Stimulated activated memory B cell treated with anti-CD40 and anti-IgM and Interleukin-4, amounts not matched to agents 10 μg/mL and 1 μg/mL and 100 μg/mL, for 72 hours (primary cell): ENCODE results near the gene SETD3.

ENCODE experiments used
- ATAC-seq: fragments of 150-1000 bp; cut with Tn5 transposase; 2 replicates; pipeline ENCODE4 v1.10.0; 2021
- H3K27ac Mint-ChIP-seq: one replicate; pipeline ENCODE4 v1.8.0; 2022; ENCODE audit warnings: mild to moderate bottlenecking, mixed read lengths
- H3K27me3 Mint-ChIP-seq: one replicate; pipeline ENCODE4 v1.8.0; 2022; ENCODE audit warnings: mixed read lengths
- H3K36me3 Mint-ChIP-seq: one replicate; pipeline ENCODE4 v1.8.0; 2022; ENCODE audit warnings: mixed read lengths
- H3K4me1 Mint-ChIP-seq: one replicate; pipeline ENCODE4 v1.8.0; 2022; ENCODE audit warnings: mixed read lengths
- H3K4me3 Mint-ChIP-seq: one replicate; pipeline ENCODE4 v1.8.0; 2022; ENCODE audit warnings: mild to moderate bottlenecking, moderate library complexity, mixed read lengths
- H3K9me3 Mint-ChIP-seq: one replicate; pipeline ENCODE4 v1.8.0; 2022; ENCODE audit warnings: mixed read lengths

The SETD3 gene

DNA sequence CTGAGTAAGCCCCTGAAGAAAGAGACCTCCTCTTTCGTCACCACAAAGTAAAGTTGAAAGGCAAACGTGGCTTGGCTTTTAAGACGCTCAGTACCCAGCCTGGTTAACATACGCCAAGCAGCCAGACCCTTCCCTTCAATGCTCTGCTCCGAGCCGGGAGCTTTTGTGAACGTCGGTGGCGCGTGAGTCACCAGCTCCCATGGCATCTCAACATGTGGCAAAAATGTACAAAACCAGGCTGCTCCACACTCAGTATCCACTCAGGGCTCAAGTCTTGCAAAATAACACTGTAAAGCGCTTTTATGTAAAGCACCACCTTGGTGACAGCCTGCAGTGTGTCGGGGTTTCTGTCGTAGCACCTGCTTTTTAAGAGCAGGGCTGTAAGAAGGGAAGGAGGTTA lies 89.0 kb downstream of the SETD3 start:
- peaks cover 10% of the 10 kb centered on the region for H3K27me3 Mint-ChIP-seq
- no peak overlapping the region for H3K27ac Mint-ChIP-seq
- no peaks in the 10 kb centered on the region for H3K9me3 Mint-ChIP-seq
- peaks cover 15% of the 10 kb centered on the region for H3K36me3 Mint-ChIP-seq
- no peak for ATAC-seq
- no peak overlapping the region for H3K4me3 Mint-ChIP-seq
- H3K4me1 Mint-ChIP-seq = peaks cover 13% of the 10 kb centered on the region

DNA sequence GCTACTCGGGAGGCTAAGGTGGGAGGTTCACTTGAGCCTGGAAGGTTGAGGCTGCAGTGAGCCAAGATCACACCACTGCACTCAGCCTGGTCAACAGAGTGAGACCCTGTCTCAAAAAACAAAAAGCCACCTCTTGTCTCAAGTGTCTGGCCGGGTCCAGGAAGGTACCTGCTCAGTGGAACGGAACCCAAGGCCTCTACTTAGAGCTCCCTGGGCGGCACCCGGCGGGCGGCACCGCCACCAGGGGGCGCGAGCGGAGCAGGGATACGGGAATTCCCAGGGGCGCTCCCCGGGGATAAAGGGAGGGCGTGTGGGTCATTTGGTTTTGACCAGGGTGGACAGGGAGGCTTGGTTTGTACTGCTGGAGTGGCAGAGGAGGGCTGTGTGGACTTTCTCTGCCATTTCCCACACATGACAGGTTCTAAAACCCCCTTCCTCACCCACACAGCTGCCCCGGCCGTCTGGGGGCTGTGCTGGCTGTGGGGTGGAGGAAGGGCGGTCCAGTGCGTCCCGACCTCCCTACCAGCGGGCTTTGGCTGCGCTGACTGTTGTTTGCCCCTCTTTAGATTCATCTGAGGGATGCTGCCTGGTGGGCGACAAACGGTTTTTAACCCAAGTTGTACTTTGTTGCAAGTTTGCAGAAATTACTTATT lies 91.4 kb downstream of the SETD3 start:
- ATAC-seq = peak; percentile 49
- peaks cover 13% of the 10 kb centered on the region for H3K4me1 Mint-ChIP-seq
- H3K4me3 Mint-ChIP-seq = no peak overlapping the region
- peaks cover 32% of the 10 kb centered on the region for H3K27me3 Mint-ChIP-seq
- no peaks in the 10 kb centered on the region for H3K9me3 Mint-ChIP-seq
- no peak overlapping the region for H3K27ac Mint-ChIP-seq
- H3K36me3 Mint-ChIP-seq = peaks cover 4% of the 10 kb centered on the region

DNA sequence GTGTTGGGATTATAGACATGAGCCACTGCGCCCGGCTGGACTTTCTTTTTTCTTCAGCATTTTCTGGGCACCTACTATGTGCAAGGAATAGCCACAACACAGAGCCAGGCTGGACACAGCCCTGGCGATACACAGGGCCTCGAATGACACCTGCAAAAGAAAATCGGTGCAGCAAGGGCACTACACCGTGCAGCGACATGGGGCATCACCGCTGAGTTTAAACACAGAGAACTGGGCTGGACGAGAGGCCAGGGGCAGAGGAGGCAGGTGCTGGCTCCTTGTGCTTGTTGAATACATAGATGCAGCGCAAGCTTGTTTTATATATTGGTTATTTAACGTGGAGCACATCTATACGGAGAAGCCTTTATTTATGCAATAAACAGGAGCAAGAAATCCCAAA lies 92.4 kb downstream of the SETD3 start:
- no peak overlapping the region for H3K4me3 Mint-ChIP-seq
- no peaks in the 10 kb centered on the region for H3K9me3 Mint-ChIP-seq

DNA sequence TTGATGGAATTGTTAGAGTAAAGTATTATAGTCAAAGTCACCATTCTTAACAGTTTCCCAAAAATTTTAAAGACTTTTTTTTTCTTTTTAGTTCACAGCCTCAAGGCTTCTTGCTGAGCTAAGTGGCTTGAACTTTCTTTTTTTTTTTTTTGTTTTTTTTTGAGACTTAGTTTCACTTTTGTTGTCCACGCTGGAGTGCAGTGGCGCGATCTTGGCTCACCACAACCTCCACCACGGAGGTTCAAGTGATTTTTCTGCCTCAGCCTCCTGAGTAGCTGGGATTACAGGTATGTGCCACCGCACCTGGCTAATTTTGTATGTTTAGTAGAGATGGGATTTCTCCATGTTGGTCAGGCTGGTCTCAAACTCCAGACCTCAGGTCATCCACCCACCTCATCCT lies 92.8 kb downstream of the SETD3 start:
- Mint-ChIP-seq H3K4me3 (no peak overlapping the region), H3K36me3 (no peaks in the 10 kb centered on the region), H3K27me3 (peaks cover 44% of the 10 kb centered on the region), H3K9me3 (no peaks in the 10 kb centered on the region), H3K4me1 (peaks cover 9% of the 10 kb centered on the region), H3K27ac (no peak overlapping the region)
- ATAC-seq = no peak

More for the DNA sequence above, 92.4 kb downstream of the SETD3 start:
- Mint-ChIP-seq H3K4me1 (peaks cover 13% of the 10 kb centered on the region), H3K27ac (no peak overlapping the region), H3K27me3 (peaks cover 40% of the 10 kb centered on the region), H3K36me3 (peaks cover 4% of the 10 kb centered on the region)
- ATAC-seq = no peak

DNA sequence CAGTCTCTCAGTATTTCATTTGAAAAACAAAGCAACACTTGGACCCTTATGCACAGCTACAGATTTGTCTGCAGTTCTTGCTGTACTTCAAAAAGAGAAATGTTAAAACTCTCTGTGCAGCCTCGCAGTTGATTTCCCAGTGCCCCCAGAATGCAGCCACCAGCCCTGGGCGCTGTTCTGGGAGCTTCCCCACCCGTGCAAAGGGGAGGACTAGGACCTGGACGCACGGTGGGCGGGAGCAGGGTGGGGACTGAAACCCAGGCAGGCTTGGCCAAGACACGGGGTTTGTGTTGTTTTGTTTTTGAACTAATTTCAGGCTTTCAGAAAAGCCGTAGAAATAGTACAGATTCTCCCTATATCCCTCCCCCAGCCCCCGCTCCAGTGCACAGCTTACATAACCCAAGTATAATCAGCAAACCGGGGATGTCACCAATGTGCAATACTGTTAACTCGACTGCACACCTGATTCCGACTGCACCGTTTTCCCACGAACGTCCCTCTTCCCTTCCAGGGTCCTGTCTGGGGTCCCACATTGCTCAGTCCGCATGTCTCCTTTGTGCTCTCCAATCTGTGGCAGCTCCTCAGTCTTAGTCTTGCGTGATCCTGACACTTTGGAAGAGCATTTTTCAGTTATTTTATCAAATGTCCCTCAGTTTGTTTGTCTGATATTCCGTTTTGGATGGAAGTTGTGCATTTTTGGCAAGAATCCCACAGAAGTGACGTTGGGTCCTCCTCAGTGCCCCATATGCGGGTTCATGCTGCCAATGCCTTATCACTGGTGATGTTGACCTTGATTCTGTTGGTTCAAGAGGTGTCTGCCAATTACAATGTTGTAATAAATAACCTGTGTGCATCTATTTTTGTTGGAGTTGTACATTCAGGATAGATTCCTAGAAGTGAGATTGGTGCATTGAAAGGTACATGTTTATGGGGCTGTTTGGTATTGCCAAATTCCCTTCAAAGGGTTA lies 95.9 kb downstream of the SETD3 start:
- peaks cover 26% of the 10 kb centered on the region for H3K4me1 Mint-ChIP-seq
- no peaks in the 10 kb centered on the region for H3K36me3 Mint-ChIP-seq
- peaks cover 71% of the 10 kb centered on the region for H3K27me3 Mint-ChIP-seq
- ATAC-seq = no peak
- no peaks in the 10 kb centered on the region for H3K9me3 Mint-ChIP-seq
- no peak overlapping the region for H3K4me3 Mint-ChIP-seq
- no peak overlapping the region for H3K27ac Mint-ChIP-seq

DNA sequence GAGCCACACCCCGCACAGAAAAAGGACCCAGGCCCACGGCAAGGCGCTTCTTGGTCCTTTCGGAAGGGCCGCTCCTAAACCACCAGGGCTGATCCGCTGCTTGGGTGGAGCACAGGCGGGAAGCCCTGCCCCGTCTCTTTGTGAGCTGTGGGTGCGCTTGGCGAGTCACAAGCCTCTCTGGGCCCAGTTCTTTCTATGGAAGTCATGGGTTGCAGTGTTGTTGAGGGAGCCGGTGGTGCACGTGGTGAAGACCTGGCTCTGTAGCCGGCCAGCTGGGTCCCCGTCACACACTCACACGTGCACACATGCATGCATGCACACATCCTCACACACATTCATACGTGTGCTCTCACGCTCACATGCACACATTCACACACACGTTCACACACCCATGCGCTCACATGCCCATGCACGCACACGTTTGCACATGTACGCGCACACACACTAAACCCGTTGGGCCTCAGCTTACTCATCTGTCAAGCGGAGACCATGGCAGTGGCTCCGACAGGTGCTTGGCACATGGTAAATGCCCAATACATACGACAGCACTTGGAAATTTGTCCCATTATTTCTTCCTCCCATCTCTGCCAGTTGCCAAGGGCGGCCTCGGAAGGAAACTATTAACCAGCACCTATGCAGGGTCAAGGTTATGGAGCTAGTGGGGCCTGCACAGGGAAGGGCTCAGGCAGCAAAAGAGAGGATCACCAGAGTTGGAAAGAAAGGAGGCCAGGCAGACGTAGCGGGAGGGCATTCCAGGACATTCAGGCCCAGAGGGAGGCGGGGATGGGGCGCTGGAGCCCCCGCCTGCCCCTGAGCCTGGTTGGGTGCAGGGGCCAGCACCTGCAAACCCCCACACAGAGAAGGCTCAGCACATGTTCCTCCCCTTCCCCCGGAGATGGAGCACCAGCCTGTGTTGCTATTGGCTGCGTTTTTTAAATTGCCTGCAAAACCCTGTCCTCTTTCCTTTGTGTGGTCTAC lies 96.9 kb downstream of the SETD3 start:
- Mint-ChIP-seq H3K4me1 (peaks cover 19% of the 10 kb centered on the region), H3K4me3 (no peak overlapping the region), H3K27me3 (peaks cover 71% of the 10 kb centered on the region), H3K27ac (no peak overlapping the region), H3K9me3 (no peaks in the 10 kb centered on the region), H3K36me3 (no peaks in the 10 kb centered on the region)
- ATAC-seq = no peak

DNA sequence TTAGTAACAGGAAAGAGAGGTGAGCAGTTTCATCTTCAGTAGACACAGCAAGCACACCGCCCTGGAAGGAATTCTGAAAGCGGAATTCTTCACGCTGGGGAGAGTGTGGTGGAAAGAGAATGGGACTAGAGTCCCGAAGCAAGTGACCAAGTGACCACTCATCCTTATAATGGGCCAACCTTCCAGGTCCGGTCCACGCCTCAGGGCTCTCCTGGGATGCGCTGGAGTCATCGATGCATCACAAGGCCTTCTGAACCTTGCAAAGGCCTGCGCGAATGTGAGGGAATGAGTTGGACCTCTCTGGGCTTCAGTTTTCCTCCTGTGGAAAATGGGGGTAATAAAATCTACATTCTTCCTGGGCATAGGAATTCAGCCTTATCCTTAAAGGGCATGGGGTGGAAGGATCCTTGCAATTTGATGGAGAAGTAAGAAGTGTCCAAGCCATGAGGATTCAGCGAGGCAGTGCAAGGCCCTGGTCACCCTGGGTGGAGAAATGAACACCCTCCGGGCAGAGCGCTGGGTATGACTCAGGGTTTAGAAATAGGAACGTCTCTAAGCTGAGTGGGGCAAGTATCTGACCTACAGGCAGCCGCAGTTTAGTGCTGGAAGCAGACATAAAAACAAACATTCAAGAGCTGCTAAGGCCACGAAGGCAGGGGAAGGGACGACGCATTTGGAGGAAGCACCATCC lies 97.7 kb downstream of the SETD3 start:
- Mint-ChIP-seq H3K4me1 (peaks cover 19% of the 10 kb centered on the region), H3K4me3 (no peak overlapping the region), H3K27ac (no peak overlapping the region), H3K27me3 (peaks cover 73% of the 10 kb centered on the region), H3K9me3 (no peaks in the 10 kb centered on the region), H3K36me3 (no peaks in the 10 kb centered on the region)
- ATAC-seq = no peak

DNA sequence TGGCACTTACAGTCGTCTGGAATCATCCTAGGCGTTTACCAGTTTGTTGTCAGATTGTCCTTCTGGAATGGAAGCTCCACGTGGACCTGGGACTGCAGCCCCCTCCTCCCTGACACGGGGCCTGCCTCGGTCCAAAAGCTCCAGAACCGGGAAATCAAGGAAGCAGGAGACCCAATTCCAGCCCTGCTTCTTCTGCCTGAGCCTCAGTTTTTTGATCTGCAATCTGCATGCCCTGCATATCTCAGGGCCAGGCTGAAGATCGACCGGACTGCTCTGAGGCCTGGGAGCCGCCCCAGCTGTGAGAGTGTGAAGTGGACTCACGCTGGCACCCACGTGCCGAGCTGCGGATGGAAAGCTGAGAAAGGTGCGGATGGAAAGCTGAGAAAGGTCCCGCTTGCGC lies 98.6 kb downstream of the SETD3 start:
- Mint-ChIP-seq H3K4me1 (peaks cover 19% of the 10 kb centered on the region), H3K4me3 (no peak overlapping the region), H3K36me3 (no peaks in the 10 kb centered on the region), H3K27me3 (peaks cover 73% of the 10 kb centered on the region), H3K9me3 (no peaks in the 10 kb centered on the region), H3K27ac (peak overlapping the region; percentile 19)
- no peak for ATAC-seq

DNA sequence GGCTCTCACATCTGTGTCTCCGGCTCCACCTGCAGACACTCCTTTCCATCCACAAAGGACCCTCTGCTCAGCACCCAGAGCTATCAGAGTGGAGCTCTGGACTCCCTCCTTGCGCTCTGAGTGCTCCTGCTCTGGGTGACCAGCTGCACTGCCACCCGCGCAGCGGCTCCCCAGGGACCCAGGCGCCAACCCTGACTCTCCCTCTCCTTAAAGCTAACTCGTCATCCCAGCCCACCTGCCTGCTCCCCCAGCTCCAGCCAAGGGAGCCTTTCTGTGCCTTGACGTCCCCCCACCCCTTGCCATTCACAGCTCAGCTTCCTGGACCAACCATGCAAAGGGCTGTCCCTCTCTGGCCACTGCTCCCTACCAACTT lies 99.0 kb downstream of the SETD3 start:
- Mint-ChIP-seq H3K27ac (peak overlapping the region; percentile 19), H3K36me3 (no peaks in the 10 kb centered on the region), H3K9me3 (no peaks in the 10 kb centered on the region), H3K4me3 (no peak overlapping the region), H3K4me1 (peaks cover 19% of the 10 kb centered on the region), H3K27me3 (peaks cover 69% of the 10 kb centered on the region)
- no peak for ATAC-seq

DNA sequence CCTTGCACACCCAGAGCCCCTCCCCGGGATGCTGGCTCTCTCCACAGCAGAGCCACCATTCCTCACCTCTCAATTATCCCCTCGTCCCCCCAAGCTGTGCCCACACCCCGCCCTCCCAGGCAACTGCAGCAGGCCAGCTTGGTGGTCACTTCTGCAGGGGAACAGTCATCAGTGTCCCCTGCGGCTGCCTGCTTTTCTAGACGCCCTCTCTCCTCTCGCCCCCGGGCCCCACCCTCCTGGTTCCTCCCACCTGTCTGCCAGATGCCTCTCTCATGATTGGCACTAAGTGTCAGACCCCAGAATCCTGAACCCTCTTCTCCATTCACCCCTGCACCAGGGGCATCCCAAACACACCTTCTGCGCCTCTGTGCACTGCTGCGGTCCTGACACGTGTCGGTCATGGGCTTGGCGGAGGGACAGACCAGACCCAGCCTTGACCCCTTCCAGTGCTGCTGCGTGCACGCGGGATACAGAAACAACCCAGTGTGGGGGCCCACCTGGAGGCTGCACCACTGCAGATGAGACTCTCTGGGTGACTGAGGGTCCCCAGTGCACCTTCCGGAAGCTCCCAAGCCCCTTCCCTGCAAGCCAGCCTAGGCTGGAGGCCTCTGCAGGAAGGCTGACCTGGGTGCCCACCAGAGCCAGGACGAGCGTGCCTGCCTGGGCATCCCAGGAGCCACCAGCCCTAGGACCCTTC lies 99.5 kb downstream of the SETD3 start:
- Mint-ChIP-seq H3K9me3 (no peaks in the 10 kb centered on the region), H3K4me1 (peaks cover 19% of the 10 kb centered on the region), H3K36me3 (no peaks in the 10 kb centered on the region), H3K4me3 (no peak overlapping the region), H3K27me3 (peaks cover 67% of the 10 kb centered on the region), H3K27ac (peak overlapping the region; percentile 19)
- peak; percentile 18 for ATAC-seq

DNA sequence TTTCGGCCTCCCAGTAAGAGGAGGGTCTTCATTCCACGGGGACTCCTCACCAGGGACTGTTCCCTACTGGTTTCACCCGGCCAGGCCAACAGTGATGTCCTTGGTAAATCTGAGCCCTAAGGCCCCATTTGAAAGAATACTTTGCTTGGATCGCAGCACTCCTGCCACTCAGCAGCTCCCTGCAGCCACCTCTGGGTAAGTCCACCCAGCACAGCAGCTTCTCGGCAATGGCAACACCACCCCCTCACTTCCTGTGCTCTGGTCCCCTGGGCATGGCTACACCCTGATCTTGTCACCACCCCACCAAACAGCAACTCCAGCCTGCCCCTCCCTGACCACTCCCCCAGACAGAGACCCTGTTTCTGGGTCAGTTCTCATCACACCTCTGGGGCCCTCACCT lies 100.3 kb downstream of the SETD3 start:
- peak; percentile 67 for ATAC-seq
- no peaks in the 10 kb centered on the region for H3K9me3 Mint-ChIP-seq
- peaks cover 67% of the 10 kb centered on the region for H3K27me3 Mint-ChIP-seq
- H3K27ac Mint-ChIP-seq = no peak overlapping the region
- H3K36me3 Mint-ChIP-seq = no peaks in the 10 kb centered on the region
- H3K4me3 Mint-ChIP-seq = no peak overlapping the region
- peaks cover 19% of the 10 kb centered on the region for H3K4me1 Mint-ChIP-seq

DNA sequence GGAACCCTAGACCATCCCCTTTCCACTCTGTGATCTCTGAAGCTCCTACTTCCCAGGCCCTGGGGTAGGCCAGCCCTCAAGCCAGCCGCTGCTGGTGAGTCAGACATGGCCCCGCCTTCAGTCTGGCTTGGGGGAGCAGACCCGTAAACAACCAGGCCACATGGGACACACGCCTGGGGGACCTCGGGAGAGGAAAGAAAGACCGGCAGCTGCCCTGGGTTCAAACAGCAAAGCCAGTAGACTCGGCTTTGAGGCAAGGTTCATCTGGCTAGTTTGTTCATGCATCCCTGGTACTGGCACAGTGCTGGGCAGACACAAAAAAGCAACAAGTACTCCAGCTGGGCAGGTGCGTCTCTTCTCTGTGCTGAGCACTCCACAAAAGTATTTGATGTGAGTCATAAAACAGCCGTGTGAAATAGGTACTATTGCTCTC lies 101.9 kb downstream of the SETD3 start:
- peaks cover 66% of the 10 kb centered on the region for H3K27me3 Mint-ChIP-seq
- no peak overlapping the region for H3K4me3 Mint-ChIP-seq

DNA sequence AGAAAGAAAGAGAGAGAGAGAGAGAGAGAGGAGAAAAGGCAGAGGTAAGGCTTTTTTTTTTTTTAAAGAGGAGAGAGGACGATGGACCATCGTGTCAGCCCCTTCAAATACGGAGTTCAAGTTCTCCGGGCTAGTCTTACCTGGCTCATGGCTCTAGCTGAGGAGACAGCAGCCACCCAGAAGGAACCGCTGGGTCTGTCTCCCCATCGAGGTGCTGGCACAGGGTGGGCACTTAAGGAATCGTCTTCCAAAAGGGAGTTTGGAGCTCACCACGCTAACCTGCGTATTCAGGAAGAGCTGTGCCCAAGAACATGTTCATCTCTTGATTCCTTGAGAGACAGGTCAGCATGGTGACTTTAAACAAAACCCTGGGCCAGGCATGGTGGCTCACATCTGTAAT lies 102.7 kb downstream of the SETD3 start:
- Mint-ChIP-seq H3K4me1 (peaks cover 19% of the 10 kb centered on the region), H3K27ac (no peak overlapping the region), H3K9me3 (no peaks in the 10 kb centered on the region), H3K4me3 (no peak overlapping the region), H3K27me3 (peaks cover 66% of the 10 kb centered on the region), H3K36me3 (no peaks in the 10 kb centered on the region)
- no peak for ATAC-seq

More for the DNA sequence above, 101.9 kb downstream of the SETD3 start:
- ATAC-seq = peak; percentile 31
- Mint-ChIP-seq H3K9me3 (no peaks in the 10 kb centered on the region), H3K27ac (no peak overlapping the region), H3K4me1 (peaks cover 19% of the 10 kb centered on the region), H3K36me3 (no peaks in the 10 kb centered on the region)

DNA sequence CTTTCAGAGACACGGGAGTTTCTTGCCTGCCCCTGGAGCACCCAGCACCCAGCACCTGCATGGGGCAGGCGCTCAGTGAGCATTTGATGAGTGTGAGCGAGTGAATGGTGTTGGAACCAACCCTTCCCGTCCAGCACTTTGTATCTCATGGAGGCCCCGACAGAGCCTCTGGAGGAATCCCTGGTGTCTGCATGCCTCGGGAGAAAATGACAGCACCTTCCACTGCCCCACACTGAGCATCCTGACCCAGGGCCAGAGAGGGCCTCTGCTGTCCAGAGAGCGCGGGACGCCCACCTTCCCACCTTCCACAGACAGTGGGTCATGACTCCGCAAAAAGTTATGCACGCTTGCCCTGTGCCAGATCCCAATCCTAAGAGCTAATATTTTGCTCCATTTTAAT lies 105.7 kb downstream of the SETD3 start:
- ATAC-seq = no peak
- Mint-ChIP-seq H3K4me1 (no peaks in the 10 kb centered on the region), H3K27me3 (peaks cover 58% of the 10 kb centered on the region), H3K36me3 (no peaks in the 10 kb centered on the region), H3K27ac (no peak overlapping the region), H3K4me3 (no peak overlapping the region), H3K9me3 (no peaks in the 10 kb centered on the region)
